ENCODE results near the gene DCLK2. TPM values are rescaled to one million over a fixed set of nuclear protein-coding genes. Genes with fewer than 3 reads are reported as not detected.

Gene DCLK2
- total and polyA plus RNA-seq, 12 donors: 4.1 to 33.4 (median 16.7) TPM

DNA sequence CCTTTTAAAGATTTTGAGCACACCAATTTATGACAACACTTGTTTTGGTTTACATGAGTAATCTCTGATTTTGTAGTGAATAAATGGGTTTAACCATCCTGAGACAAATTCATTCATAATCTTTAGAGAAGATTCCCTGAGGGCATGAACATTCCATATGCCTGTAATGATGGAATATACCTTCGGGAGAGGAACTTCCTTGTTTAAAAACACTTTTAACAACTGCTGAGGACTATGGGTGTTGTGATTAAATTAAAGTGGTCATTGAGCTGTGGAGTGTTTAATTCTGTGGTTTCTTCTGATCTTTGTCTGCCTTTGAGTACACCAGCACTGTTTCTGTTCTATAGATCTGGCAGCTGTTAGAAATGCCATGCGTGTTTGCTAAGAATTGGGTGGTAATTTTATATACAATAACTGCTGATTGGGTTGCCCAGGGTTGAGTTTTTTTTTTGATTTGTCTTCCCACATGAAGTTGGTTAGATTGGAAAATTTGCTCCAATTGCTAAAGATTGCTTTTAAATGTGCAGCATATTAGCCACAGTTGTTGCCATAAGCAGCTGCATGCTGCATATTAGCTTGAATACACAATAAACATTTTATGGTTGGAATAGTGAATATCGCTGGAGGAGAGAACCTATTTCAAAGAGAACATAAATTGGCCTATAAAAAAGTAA is 86.8 kb downstream of the DCLK2 start:
- H3K4me3 ChIP-seq: no peak overlapping the region
- 83 to 91% methylated on average over 3 of the region's 3 CpGs for WGBS, 2 donors
- intact Hi-C loops (cut with DNase I): loop anchor here in 1 of 10 donors (1.0 kb wide), 1 partner anchor 39 kb away; no protein-coding TSS in a partner anchor

DNA sequence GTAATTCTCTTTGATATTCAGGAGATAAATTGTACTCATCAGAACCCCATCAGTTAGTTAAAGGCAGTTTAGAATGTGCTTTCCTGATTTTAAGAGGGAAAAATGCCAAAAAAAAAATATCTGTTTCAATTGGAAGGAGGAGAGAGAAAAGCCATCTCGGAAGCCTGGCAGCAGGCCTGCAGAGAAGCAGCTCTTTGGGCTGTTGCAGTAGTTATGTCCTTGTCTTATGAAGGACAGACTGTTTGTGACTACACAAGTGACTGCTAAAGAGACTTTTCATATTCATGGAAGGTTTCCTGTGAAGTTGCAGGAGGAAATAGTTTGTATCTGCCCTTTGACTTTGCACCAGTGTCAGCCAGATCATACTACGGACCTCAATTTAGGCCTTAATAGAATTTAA is 88.8 kb downstream of the DCLK2 start:
- Histone ChIP-seq H3K9me3 (no peaks in the 10 kb centered on the region), H3K4me1 (peaks cover 3 to 31% (median 15%) of the 10 kb centered on the region in 9 donors), H3K27me3 (no peaks in the 10 kb centered on the region), H3K27ac (peak overlapping the region in 8 of 10 donors; percentile 27 to 64 (median 48)), H3K36me3 (peaks cover 0 to 3% (median 0%) of the 10 kb centered on the region in 9 donors), H3K4me3 (no peak overlapping the region)
- WGBS, 2 donors: 22 to 35% methylated on average over 2 of the region's 2 CpGs
- intact Hi-C loops (cut with DNase I): no loop called here
- TF ChIP-seq, protein P1, sequence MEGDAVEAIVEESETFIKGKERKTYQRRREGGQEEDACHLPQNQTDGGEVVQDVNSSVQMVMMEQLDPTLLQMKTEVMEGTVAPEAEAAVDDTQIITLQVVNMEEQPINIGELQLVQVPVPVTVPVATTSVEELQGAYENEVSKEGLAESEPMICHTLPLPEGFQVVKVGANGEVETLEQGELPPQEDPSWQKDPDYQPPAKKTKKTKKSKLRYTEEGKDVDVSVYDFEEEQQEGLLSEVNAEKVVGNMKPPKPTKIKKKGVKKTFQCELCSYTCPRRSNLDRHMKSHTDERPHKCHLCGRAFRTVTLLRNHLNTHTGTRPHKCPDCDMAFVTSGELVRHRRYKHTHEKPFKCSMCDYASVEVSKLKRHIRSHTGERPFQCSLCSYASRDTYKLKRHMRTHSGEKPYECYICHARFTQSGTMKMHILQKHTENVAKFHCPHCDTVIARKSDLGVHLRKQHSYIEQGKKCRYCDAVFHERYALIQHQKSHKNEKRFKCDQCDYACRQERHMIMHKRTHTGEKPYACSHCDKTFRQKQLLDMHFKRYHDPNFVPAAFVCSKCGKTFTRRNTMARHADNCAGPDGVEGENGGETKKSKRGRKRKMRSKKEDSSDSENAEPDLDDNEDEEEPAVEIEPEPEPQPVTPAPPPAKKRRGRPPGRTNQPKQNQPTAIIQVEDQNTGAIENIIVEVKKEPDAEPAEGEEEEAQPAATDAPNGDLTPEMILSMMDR (IDR thresholded peaks at IDR 0.05): no peak
- ATAC-seq (peak in 5 of 8 donors; percentile 41 to 72 (median 64)), DNase-seq (no peak)

More for the DNA sequence above, 86.8 kb downstream of the DCLK2 start:
- Histone ChIP-seq H3K27me3 (no peaks in the 10 kb centered on the region), H3K4me1 (peaks cover 5 to 44% (median 25%) of the 10 kb centered on the region in 9 donors), H3K27ac (peak overlapping the region in 3 of 10 donors; percentile 13 to 51 (median 46)), H3K36me3 (peaks cover 0 to 3% (median 0%) of the 10 kb centered on the region in 9 donors), H3K9me3 (no peaks in the 10 kb centered on the region)
- ATAC-seq: no peak
- TF ChIP-seq, protein P1 (IDR thresholded peaks at IDR 0.05): no peak
- no peak for DNase-seq

DNA sequence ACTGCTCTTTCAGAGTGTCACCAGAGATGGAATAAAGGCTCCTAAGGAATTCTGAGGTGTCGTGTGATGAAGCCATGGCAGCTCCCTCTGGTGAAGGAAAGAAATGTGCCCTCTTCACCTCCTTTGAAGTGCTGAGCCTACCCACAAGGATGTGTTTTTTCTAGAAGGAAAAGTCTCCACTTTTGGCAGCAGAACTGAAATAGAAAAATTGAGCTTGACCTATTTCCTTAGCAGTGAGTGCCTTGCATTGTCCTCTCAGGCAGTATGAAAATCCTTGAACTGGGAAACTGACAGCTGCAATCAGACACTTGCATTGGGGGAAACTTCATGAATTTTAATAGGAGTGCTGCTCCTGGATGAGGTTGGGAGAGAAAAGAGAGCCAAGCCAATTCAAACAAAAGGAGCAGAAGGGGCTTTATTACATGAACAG is 95.2 kb downstream of the DCLK2 start:
- Histone ChIP-seq H3K27me3 (no peaks in the 10 kb centered on the region), H3K4me1 (peaks cover 9 to 53% (median 43%) of the 10 kb centered on the region in 9 donors), H3K9me3 (no peaks in the 10 kb centered on the region), H3K27ac (peak overlapping the region in 8 of 10 donors; percentile 35 to 67 (median 58)), H3K36me3 (no peaks in the 10 kb centered on the region), H3K4me3 (no peak overlapping the region)
- TF ChIP-seq, protein P1 (IDR thresholded peaks at IDR 0.05): no peak
- peak in 7 of 8 donors; percentile 8 to 54 (median 37) for ATAC-seq
- WGBS, 2 donors: 32 to 36% methylated on average over 1 of the region's 1 CpG
- DNase-seq: no peak
- intact Hi-C loops (cut with DNase I): loop anchor here in 1 of 10 donors (10.0 kb wide), 1 partner anchor 89 kb away; no protein-coding TSS in a partner anchor

DNA sequence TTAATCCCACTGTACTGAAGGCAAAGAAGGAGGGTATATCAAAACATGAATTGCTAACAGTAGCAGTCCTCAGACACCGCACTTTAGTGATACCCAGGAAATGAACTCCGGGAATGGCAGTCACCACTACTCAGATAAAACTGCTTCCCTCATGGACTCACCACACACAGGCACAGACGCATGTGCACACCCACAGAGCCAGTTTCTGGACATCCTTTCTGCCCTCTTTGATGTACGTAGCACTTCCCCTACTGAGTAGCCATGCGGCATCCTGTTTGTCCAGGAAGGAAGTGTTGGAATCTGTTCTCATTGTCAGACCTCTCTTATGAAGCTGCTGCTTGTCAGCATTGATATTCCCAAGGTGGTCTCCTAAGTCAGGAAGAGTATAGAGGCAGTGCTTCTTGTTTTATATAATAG is 95.7 kb downstream of the DCLK2 start:
- intact Hi-C loops (cut with DNase I): loop anchor here in 1 of 10 donors (10.0 kb wide), 1 partner anchor 89 kb away; no protein-coding TSS in a partner anchor
- 40 to 46% methylated on average over 5 of the region's 5 CpGs for WGBS, 2 donors
- Histone ChIP-seq H3K4me1 (peaks cover 9 to 56% (median 43%) of the 10 kb centered on the region in 9 donors), H3K36me3 (no peaks in the 10 kb centered on the region), H3K27ac (peak overlapping the region in 9 of 10 donors; percentile 4 to 67 (median 56)), H3K27me3 (no peaks in the 10 kb centered on the region), H3K4me3 (peak overlapping the region in 1 of 10 donors; percentile 1), H3K9me3 (no peaks in the 10 kb centered on the region)
- DNase-seq (peak in 1 of 2 donors; percentile 38), ATAC-seq (peak; percentile 40 to 88 (median 78))
- TF ChIP-seq, protein P1 (IDR thresholded peaks at IDR 0.05): no peak

Measured in heart right ventricle (tissue), 16 donors.